OCI-LY7 (cell line): ENCODE data around the gene RARA. TPM values are rescaled to one million over a fixed set of nuclear protein-coding genes. Genes with fewer than 3 reads are reported as not detected.

Source experiments
- BruUV-seq: library from RNA; stranded (reverse); fragments of 400-500 nt; replicated peaks from 2 replicates; lab custom pipeline; 2021; lab: Mats Ljungman, UMichigan
- CTCF ChIA-PET: fragments of 300-600 bp; sonication (Branson Sonifier 250); formaldehyde crosslinking; loops from one replicate; lab custom pipeline; 2022; ENCODE audit warnings: antibody characterized with exemption; ENCODE audit not compliant: unreplicated experiment; lab: Charles Lee
- POLR2A ChIA-PET: fragments of 300-600 bp; sonication (Branson Sonifier 250); formaldehyde crosslinking; loops from one replicate; lab custom pipeline; 2022; ENCODE audit warnings: antibody characterized with exemption; lab: Charles Lee
- DNase-seq: peaks from one replicate; pipeline ENCODE4 v3.0.0-alpha.2; 2015; ENCODE audit warnings: low spot score
- H2AFZ ChIP-seq: fragments of 200-600 bp; sonication (generic), shearing (Covaris generic); 2 replicates; pipeline ENCODE4 v1.6.1; 2014; ENCODE audit warnings: mild to moderate bottlenecking, antibody characterized with exemption, low read length, moderate library complexity
- H3K27ac ChIP-seq: fragments of 200-600 bp; sonication (generic); 2 replicates; pipeline ENCODE4 v1.5.1; 2014; ENCODE audit warnings: mixed run types, low read depth, mild to moderate bottlenecking, moderate library complexity, low read length, inconsistent platforms; ENCODE audit not compliant: poor library complexity, severe bottlenecking
- H3K36me3 ChIP-seq: fragments of 200-600 bp; sonication (generic); 2 replicates; pipeline ENCODE4 v1.6.1; 2014; ENCODE audit warnings: mild to moderate bottlenecking, antibody characterized with exemption, low read length, moderate library complexity, mixed read lengths; ENCODE audit not compliant: insufficient read depth
- H3K4me1 ChIP-seq: fragments of 200-600 bp; sonication (generic); 2 replicates; pipeline ENCODE4 v1.5.1; 2014; ENCODE audit warnings: mild to moderate bottlenecking, low read length; ENCODE audit not compliant: insufficient read depth, poor library complexity, severe bottlenecking
- H3K4me2 ChIP-seq: fragments of 200-600 bp; sonication (generic); 2 replicates; pipeline ENCODE4 v1.6.1; 2014; ENCODE audit warnings: mild to moderate bottlenecking, low read length
- H3K4me3 ChIP-seq: fragments of 200-600 bp; sonication (generic); 2 replicates; pipeline ENCODE4 v1.5.1; 2014; ENCODE audit warnings: mild to moderate bottlenecking, low read depth, low read length; ENCODE audit not compliant: poor library complexity, severe bottlenecking
- H3K79me2 ChIP-seq: fragments of 200-600 bp; sonication (generic); 2 replicates; pipeline ENCODE4 v1.6.1; 2016; ENCODE audit warnings: low read depth, mild to moderate bottlenecking, low read length, moderate library complexity, mixed read lengths; ENCODE audit not compliant: insufficient read depth
- H3K9me2 ChIP-seq: fragments of 200-600 bp; sonication (generic); 2 replicates; pipeline ENCODE4 v1.6.1; 2016; ENCODE audit warnings: mild to moderate bottlenecking, low read length, mixed read lengths; ENCODE audit not compliant: insufficient read depth
- H3K9me3 ChIP-seq: fragments of 200-600 bp; sonication (generic); 2 replicates; pipeline ENCODE4 v1.6.1; 2014; ENCODE audit warnings: mild to moderate bottlenecking, mixed run types, low read length, mixed read lengths
- H4K20me1 ChIP-seq: fragments of 200-600 bp; sonication (generic); 2 replicates; pipeline ENCODE4 v1.6.1; 2014; ENCODE audit warnings: mild to moderate bottlenecking, antibody characterized with exemption, low read length, moderate library complexity, mixed read lengths; ENCODE audit not compliant: insufficient read depth
- CTCF ChIP-seq: fragments of 200-600 bp; sonication (generic); conservative IDR thresholded peaks from 2 replicates; pipeline ENCODE4 v1.5.1; 2014; ENCODE audit warnings: mild to moderate bottlenecking, antibody characterized with exemption, low read length, moderate library complexity, mixed read lengths
- EZH2phosphoT487 ChIP-seq: fragments of 200-600 bp; sonication (generic); IDR thresholded peaks from 2 replicates; pipeline ENCODE4 v1.6.1; 2018; ENCODE audit warnings: low read depth, borderline replicate concordance, mild to moderate bottlenecking, mixed run types, antibody characterized with exemption, low read length, moderate library complexity, mixed read lengths
- intact Hi-C: fragments of 100-400 bp; cut with micrococcal nuclease; formaldehyde crosslinking; loops from one replicate; pipeline ENCODE4 v1.10.0; 2022; ENCODE audit not compliant: unreplicated experiment
- total RNA-seq, 2 experiments: library from RNA; depleted of rRNA in 1 of 2; stranded (reverse); fragments of >200 nt in 1 of 2; shearing (Covaris generic) in 1 of 2; gene quantifications; 2 replicates each; pipeline ENCODE4 v1.2.3, GENCODE V29; 2014 to 2022

The RARA gene
- total RNA-seq, 2 experiments from 2014 or later: 3.1 to 8.6 TPM

- H4K20me1 ChIP-seq: peaks cover 9% of the 10 kb centered on the region; the same call in 1 of the 2 replicates
- H3K4me3 ChIP-seq: peak overlapping the region; percentile 77
- intact Hi-C loops: no loop called here
- TF ChIP-seq EZH2phosphoT487 (no peak), CTCF (peak; percentile 35; the same call in 1 of the 2 replicates)
- H3K4me2 ChIP-seq: peak overlapping the region; percentile 93
- peak overlapping the region; percentile 66; the same call in 1 of the 2 replicates for H2AFZ ChIP-seq
- no peak for DNase-seq
- H3K36me3 ChIP-seq: no peaks in the 10 kb centered on the region
- H3K9me3 ChIP-seq: no peaks in the 10 kb centered on the region
- POLR2A ChIA-PET: no interaction called here
- no peaks in the 10 kb centered on the region for H3K9me2 ChIP-seq
- CTCF ChIA-PET: interaction anchor here (0.7 kb wide), 1 partner anchor 9 kb away, joined by 3 read pairs; no protein-coding TSS in a partner anchor
- H3K4me1 ChIP-seq: peaks cover 58% of the 10 kb centered on the region
- no peak overlapping the region for H3K27ac ChIP-seq
- no peaks in the 10 kb centered on the region for H3K79me2 ChIP-seq
- BruUV-seq: no TSS peak
These were observed 9.9 kb downstream of the RARA start for GRCh38 chr17:40318830-40319391.

GRCh38 chr17:40319651-40320540, 10.9 kb downstream of the RARA start:
- no peak overlapping the region for H3K4me3 ChIP-seq
- H2AFZ ChIP-seq: no peak overlapping the region
- no peak overlapping the region for H3K27ac ChIP-seq
- no peaks in the 10 kb centered on the region for H3K36me3 ChIP-seq
- POLR2A ChIA-PET: no interaction called here
- peak overlapping the region; percentile 93; the same call in 1 of the 2 replicates for H3K4me2 ChIP-seq
- H3K79me2 ChIP-seq: no peaks in the 10 kb centered on the region
- CTCF ChIA-PET: interaction anchor here (0.7 kb wide), 1 partner anchor 10 kb away, joined by 3 read pairs; no protein-coding TSS in a partner anchor
- DNase-seq: no peak
- H3K9me3 ChIP-seq: no peaks in the 10 kb centered on the region
- intact Hi-C loops: no loop called here
- no peaks in the 10 kb centered on the region for H3K9me2 ChIP-seq
- H4K20me1 ChIP-seq: peaks cover 9% of the 10 kb centered on the region; the same call in 1 of the 2 replicates
- peaks cover 68% of the 10 kb centered on the region for H3K4me1 ChIP-seq
- TF ChIP-seq CTCF (no peak), EZH2phosphoT487 (no peak)
- no TSS peak for BruUV-seq
